GM12864 (cell line): Measurements from ENCODE around the gene RRM1.

Source experiments
- DNase-seq: peaks from one replicate; pipeline ENCODE4 v3.0.0-alpha.2; 2011; ENCODE audit warnings: low read depth
- H3K4me3 ChIP-seq: 2 replicates; pipeline ENCODE4 v1.5.1; 2011; ENCODE audit warnings: mild to moderate bottlenecking, low read depth, low read length, control low read depth
- CTCF ChIP-seq: IDR thresholded peaks from 2 replicates; pipeline ENCODE4 v1.5.1; 2011; ENCODE audit warnings: low read depth, mild to moderate bottlenecking, moderate library complexity, low read length, control low read depth, inconsistent platforms; ENCODE audit errors: missing control alignments

RRM1 gene

GRCh38 chr11:4065601-4066377, 28.8 kb upstream of the RRM1 start:
- TF ChIP-seq CTCF = no peak
- no peak overlapping the region for H3K4me3 ChIP-seq
- DNase-seq = no peak

GRCh38 chr11:4066910-4067309, 27.7 kb upstream of the RRM1 start:
- DNase-seq = no peak
- no peak overlapping the region for H3K4me3 ChIP-seq
- TF ChIP-seq CTCF = no peak

GRCh38 chr11:4068962-4069361, 25.6 kb upstream of the RRM1 start:
- DNase-seq = no peak
- no peak for TF ChIP-seq CTCF
- no peak overlapping the region for H3K4me3 ChIP-seq

GRCh38 chr11:4071325-4071724, 23.3 kb upstream of the RRM1 start:
- TF ChIP-seq CTCF = no peak
- no peak for DNase-seq
- H3K4me3 ChIP-seq = no peak overlapping the region

- no peak for TF ChIP-seq CTCF
- DNase-seq = no peak
These were observed 22.7 kb upstream of the RRM1 start for GRCh38 chr11:4071914-4072313.

GRCh38 chr11:4072668-4073285, 21.8 kb upstream of the RRM1 start:
- peak; percentile 49 for DNase-seq
- TF ChIP-seq CTCF = peak; percentile 82
- H3K4me3 ChIP-seq = no peak overlapping the region

More at GRCh38 chr11:4071914-4072313, 22.7 kb upstream of the RRM1 start:
- H3K4me3 ChIP-seq = no peak overlapping the region

GRCh38 chr11:4074266-4074665, 20.3 kb upstream of the RRM1 start:
- no peak for DNase-seq
- H3K4me3 ChIP-seq = no peak overlapping the region
- no peak for TF ChIP-seq CTCF
